ENCODE data around the gene DGKB.
"Not testable (repeated sequence)": the region's sequence is repeated elsewhere in the genome, so short reads cannot be mapped to it uniquely, and the experiment has no call there.

The DGKB gene

GRCh38 chr7:14292737-14293136 is 609.8 kb downstream of the DGKB start:
- DNase-seq (ENCODE audit: low read depth, low spot score) = no peak

GRCh38 chr7:14289957-14290356 is 612.6 kb downstream of the DGKB start:
- no peak for DNase-seq (ENCODE audit: low read depth, low spot score)

- no peak for DNase-seq (ENCODE audit: low read depth, low spot score)
Measured at GRCh38 chr7:14288701-14289100, 613.9 kb downstream of the DGKB start.

DNA sequence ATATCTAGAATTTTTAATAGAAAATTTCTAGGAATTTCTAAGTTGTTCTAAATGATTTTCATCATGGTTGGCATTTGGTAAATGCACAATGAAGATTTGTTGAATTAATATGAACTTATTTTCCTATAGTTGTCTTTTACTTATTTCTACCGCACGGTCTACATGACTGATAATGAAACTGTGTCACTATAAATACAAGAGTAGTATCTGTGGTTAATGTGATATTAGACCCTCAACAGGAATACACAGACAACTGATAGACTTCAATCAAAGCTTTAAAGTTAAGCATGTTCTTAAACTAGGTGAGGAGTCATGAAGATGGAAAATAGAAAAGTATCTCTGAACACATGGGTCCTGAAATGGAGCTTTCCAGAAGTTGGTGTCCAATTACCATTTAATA is 615.2 kb downstream of the DGKB start:
- no peak for DNase-seq (ENCODE audit: low read depth, low spot score)

- no peak for DNase-seq (ENCODE audit: low read depth, low spot score)
Measured at GRCh38 chr7:14286036-14286435, 616.5 kb downstream of the DGKB start.

DNA sequence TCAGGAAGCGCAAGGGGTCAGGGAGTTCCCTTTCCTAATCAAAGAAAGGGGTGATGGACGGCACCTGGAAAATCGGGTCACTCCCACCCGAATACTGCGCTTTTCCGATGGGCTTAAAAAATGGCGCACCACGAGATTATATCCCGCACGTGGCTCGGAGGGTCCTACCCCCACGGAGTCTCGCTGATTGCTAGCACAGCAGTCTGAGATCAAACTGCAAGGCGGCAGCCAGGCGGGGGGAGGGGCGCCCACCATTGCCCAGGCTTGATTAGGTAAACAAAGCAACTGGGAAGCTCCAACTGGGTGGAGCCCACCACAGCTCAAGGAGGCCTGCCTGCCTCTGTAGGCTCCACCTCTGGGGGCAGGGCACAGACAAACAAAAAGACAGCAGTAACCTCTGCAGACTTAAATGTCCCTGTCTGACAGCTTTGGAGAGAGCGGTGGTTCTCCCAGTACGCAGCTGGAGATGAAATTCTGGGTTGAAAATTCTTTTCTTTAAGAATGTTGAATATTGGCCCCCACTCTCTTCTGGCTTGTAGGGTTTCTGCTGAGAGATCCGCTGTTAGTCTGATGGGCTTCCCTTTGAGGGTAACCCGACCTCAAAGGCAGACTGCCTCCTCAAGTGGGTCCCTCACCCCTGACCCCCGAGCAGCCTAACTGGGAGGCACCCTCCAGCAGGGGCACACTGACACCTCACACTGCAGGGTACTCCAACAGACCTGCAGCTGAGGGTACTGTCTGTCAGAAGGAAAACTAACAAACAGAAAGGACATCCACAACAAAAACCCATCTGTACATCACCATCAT is 623.3 kb downstream of the DGKB start:
- DNase-seq (ENCODE audit: low read depth, low spot score) = not testable (repeated sequence)

DNA sequence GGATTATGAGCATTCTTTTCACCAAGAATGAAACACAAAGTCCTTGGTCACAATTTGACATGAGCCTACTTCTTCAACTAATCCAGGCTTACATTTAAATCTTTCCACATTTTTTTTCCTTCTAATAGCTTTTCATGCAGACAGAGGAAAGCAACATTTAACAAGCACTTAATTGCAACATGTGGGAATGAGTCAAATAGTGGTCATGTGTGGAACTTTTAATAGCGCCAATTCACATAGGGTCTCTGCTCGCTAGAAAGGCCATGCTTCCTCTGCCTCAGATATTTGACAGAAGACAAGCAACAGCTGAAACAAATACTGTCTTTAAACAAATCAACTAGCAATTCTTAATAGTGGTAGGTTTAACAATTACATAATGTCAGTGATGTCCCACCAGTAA is 627.2 kb downstream of the DGKB start:
- DNase-seq (ENCODE audit: low read depth, low spot score) = no peak

DNA sequence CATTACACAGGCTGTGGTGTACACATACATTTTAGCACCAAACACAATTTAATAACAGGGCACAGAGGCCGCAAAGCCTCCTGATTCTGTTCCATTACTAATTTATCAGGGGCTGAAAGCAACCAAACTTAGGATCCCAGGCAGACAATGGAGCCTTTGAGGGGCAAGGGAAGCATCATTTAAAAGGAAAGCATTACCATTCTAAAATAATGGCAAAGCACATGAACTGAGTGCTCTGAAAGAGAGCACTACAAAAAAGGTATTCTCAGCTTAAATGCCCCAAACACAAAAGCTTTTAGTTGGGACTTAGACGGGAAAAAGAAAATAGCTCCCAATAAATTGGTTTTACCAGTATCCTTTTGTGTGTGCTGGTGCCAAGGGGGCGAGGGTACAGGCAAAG is 631.1 kb downstream of the DGKB start:
- DNase-seq (ENCODE audit: low read depth, low spot score) = no peak

DNA sequence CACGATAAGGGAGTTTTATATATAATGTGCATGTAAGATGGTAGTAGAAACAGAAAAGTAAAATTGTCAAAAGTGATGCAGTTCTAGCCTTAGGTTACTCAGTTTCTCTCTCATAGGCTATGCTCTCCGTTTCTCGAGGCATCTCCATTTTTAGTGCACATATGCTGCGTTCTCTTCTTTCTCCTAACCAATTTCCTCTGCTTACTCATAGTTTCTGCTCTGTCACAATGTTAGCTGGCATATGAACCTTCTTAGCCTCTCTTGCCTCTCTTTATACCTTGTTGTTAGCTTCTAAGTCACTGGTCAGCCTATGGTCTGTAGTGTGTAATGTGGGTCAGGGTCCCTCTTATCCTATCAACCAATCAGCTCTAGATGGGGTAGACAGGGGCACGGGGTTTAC is 632.5 kb downstream of the DGKB start:
- no peak for DNase-seq (ENCODE audit: low read depth, low spot score)

GRCh38 chr7:14260011-14260410 is 642.5 kb downstream of the DGKB start:
- no peak for DNase-seq (ENCODE audit: low read depth, low spot score)

DNA sequence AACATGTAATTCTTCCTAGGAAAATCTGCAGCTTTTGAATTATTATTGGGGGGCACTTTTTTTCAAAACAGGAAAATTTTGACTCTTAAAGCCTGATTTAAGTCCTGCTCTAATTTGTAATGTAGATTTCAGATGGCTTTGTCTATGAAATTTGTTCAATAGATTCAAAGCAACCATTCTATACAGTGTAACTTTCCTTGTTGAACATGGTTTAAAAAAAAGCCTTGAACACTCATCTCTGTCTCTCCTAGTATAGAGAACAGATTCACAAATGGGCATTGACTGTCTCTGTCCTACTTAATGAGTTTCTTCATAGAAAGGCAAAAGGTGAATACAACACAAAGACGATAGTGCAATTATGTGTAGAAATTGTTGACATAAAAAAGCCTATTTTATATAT is 643.7 kb downstream of the DGKB start:
- no peak for DNase-seq (ENCODE audit: low read depth, low spot score)

DNA sequence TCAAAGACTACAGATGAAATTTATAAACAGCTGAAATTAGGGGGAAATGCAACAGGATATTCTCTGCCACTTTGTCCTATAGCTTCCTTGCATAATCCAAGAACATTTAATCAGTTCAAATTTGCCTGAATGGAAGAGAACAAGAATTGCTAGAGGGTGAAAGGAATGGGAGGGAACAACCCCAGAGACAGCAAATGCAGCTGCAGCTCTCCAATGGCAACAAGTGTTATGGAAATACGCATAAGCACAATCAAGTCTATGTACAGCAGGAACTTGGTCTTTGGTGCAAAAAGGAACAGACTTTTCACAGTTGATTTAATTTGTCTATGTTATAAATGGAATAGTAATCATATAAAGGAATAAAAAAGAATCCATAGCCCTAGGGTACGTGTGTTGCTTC is 644.1 kb downstream of the DGKB start:
- DNase-seq (ENCODE audit: low read depth, low spot score) = no peak

DNA sequence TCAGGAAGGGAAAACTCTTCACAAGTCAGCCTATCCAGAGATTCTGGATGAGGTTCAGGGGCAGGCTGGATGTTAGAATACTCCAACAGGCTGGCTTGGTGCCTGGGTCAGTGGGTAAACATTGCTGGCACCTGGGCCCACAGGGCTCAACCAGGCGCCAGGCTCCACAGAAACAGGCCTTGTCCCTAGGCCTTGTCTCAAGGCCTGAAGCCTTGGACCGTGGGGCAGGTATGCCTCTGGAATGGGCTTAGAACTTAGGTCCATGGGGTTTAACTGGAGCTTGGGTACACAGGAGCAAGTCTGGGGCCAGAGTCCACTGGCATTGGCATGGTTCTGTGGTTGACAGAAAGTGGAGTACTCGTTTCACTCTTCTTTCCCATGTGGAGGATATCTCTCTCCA is 650.1 kb downstream of the DGKB start:
- DNase-seq (ENCODE audit: low read depth, low spot score) = no peak

- no peak for DNase-seq (ENCODE audit: low read depth, low spot score)
Measured at GRCh38 chr7:14242175-14242574, 660.4 kb downstream of the DGKB start.

DNA sequence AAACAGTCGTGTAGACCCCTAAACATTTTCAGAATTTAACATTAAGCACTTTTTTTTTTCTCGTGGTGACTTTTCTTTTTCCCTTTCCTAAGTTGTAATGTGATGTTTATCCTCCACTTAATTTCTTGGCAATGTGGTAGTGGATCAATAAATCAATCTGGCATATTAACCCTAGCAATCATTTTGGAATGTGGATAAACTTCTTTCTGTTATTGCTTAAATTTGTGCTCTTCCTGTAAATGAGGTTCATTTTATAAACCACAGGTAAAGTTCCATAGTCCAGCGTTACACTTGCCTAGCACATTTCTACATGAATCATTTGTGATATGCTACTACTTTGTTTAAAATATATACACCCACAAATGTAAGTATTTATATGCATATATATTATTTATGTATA is 665.7 kb downstream of the DGKB start:
- DNase-seq (ENCODE audit: low read depth, low spot score) = no peak

DNA sequence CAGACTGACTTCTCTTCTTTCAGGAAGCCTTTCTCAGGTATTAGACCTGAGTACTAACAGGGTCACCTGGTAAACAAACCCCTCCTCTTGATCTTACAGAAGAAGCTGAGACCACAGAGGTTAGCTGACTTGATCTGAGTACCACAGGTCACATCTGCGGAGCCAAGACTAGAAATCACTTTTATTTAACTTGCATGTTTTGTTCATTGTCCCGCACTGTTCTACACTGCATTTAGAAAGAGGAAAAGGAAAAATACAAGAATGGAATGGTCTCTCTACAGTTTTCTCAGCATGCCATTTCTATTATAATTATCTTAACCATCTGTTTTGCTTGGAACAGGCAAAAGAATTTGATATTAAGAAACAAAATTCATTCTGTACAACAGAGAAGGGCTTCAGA is 667.5 kb downstream of the DGKB start:
- DNase-seq (ENCODE audit: low read depth, low spot score) = no peak

DNA sequence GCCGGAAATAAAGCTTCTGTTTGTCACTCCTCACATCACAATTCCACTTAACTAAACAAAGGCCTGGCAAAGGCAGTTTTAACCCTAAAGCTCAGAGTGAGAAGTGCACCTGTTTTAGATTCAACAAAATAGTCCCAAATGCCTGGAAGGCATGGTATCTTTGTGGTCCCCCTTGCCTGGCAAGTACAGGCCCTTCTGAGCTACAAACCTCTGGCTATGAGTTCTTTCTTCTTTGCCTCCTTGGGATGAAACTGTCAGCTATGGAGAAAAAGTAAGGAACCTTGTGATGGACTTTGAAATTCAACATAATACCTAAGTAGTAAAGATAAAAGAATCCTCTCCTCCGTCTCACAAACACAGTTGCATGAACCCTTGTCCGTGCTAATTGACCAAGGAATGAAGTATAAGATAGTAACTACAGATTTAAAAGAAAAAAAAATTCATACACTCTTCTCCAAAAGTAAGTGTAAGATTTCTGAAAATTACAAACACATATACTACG is 668.6 kb downstream of the DGKB start:
- no peak for DNase-seq (ENCODE audit: low read depth, low spot score)

GRCh38 chr7:14233076-14233867 is 669.3 kb downstream of the DGKB start:
- DNase-seq (ENCODE audit: low read depth, low spot score) = no peak

DNA sequence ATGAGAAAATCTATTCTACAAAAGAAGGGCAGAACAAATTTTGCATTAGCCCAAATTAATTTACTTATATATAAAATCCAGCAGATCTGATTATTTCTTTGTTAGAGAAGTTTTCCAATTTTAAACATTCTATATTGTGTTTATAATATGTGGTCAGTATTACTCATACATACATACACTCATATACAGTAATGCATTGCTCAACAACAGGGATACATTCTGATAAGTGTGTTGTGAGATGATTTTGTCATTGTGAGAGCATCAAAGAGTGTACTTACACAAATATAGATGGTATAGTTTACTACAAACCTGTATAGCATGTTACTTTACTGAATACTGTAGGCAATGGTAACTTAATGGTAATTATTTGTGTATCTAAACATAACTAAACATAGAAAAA is 673.5 kb downstream of the DGKB start:
- no peak for DNase-seq (ENCODE audit: low read depth, low spot score)

GRCh38 chr7:14228341-14228740 is 674.2 kb downstream of the DGKB start:
- no peak for DNase-seq (ENCODE audit: low read depth, low spot score)

- no peak for DNase-seq (ENCODE audit: low read depth, low spot score)
Measured at GRCh38 chr7:14226126-14226525, 676.4 kb downstream of the DGKB start.

- no peak for DNase-seq (ENCODE audit: low read depth, low spot score)
Measured at GRCh38 chr7:14219125-14219524, 683.4 kb downstream of the DGKB start.

- DNase-seq (ENCODE audit: low read depth, low spot score) = no peak
Measured at GRCh38 chr7:14218338-14218737, 684.2 kb downstream of the DGKB start.

Data from activated naive CD8-positive, alpha-beta T cell treated with anti-CD3 and anti-CD28 coated beads, Interleukin-2, amount 50 U/mL, for 16 hours (primary cell).